Bronchial epithelial cell (primary cell): ENCODE results near the gene TSHR. TPM values are rescaled to one million over a fixed set of nuclear protein-coding genes. Genes with fewer than 3 reads are reported as not detected.
"Not testable (repeated sequence)": the region's sequence is repeated elsewhere in the genome, so short reads cannot be mapped to it uniquely, and the experiment has no call there.

Experiments
- DNase-seq: peaks from one replicate; pipeline ENCODE4 v3.0.0-alpha.2; 2010; ENCODE audit warnings: low read depth
- FAIRE-seq: peaks from 2 replicates; lab custom pipeline; 2011; peaks lifted over from hg19 to GRCh38; lab: Jason Lieb, UNC
- H3K27me3 ChIP-seq: 2 replicates; pipeline ENCODE4 v1.5.1; 2011; ENCODE audit warnings: low read length; ENCODE audit not compliant: control insufficient read depth, insufficient read depth
- H3K36me3 ChIP-seq: 2 replicates; pipeline ENCODE4 v1.5.1; 2011; ENCODE audit warnings: low read length; ENCODE audit not compliant: control insufficient read depth, insufficient read depth
- H3K4me3 ChIP-seq: 2 replicates; pipeline ENCODE4 v1.5.1; 2011; ENCODE audit warnings: mild to moderate bottlenecking, low read depth, low read length, control low read depth
- CTCF ChIP-seq: IDR thresholded peaks from 2 replicates; pipeline ENCODE4 v1.5.1; 2011; ENCODE audit warnings: mild to moderate bottlenecking, moderate library complexity, low read length, control low read depth, inconsistent platforms; ENCODE audit not compliant: insufficient read depth, severe bottlenecking
- total RNA-seq: library from RNA; depleted of rRNA; stranded (reverse); fragments of >200 nt; gene quantifications from 2 replicates; pipeline ENCODE4 v1.2.1, GENCODE V29; 2014

TSHR gene
- total RNA-seq, 1 donor from 2014 or later, result not detected

DNA sequence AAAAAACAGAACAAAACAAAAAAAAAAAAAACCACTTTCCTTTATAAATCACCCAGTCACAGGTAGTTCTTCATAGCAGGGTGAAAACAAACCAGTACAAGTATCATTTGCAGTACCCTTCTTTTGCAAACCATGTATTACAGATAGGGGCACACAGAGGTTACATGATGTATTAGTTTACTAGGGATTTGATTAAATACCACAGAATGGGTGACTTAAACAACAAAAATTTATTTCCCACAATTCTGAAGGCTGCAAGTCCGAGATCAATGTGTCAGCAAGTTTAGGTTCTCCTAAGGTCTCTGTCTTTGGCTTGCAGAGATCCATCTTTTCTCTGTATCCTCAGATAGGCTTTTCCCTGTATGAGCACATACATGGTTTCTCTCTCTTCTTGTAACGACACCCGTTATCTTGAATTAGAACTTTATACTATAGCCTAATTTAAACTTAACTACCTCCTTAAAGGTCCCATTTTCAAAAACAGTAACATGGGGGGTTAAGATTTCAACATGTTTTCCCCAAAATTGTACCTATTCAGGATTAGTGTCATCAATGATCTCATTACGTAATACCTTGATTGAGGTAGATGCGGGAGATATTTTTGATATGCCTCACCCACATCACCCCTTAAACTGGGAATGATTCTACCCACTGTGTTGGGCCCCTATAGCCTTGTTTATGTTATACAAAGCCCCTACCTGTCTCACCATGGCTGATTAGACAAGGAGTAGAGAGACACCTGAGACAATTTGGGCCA is 10.4 kb upstream of the TSHR start:
- no peak for TF ChIP-seq CTCF
- Histone ChIP-seq H3K36me3 (no peaks in the 10 kb centered on the region), H3K27me3 (no peaks in the 10 kb centered on the region), H3K4me3 (no peak overlapping the region)
- FAIRE-seq (no peak), DNase-seq (no peak)

- Histone ChIP-seq H3K27me3 (no peaks in the 10 kb centered on the region), H3K4me3 (no peak overlapping the region), H3K36me3 (no peaks in the 10 kb centered on the region)
- FAIRE-seq (no peak), DNase-seq (peak; percentile 91)
- no peak for TF ChIP-seq CTCF
Measured at GRCh38 chr14:80946187-80946586, 9.2 kb upstream of the TSHR start.

DNA sequence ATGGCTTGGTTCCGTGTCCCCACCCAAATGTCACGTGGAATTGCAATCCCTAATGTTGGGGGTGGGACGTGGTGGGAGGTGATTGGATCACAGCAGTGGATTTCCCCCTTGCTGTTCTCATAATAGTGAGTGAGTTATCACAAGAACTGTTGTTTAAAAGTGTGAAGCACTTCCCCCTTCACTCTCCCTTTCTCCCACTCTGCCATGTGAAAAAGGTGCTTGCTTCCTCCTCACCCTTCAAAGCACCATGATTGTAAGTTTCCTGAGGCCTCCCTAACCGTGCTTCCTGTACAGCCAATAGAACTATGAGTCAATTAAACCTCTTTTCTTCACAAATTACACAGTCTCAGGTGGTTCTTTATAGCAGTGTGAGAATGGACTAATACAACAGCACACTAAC is 8.6 kb upstream of the TSHR start:
- no peaks in the 10 kb centered on the region for H3K36me3 ChIP-seq
- FAIRE-seq (no peak), DNase-seq (no peak)
- TF ChIP-seq CTCF, result no peak
- H3K27me3 ChIP-seq, result no peaks in the 10 kb centered on the region
- no peak overlapping the region for H3K4me3 ChIP-seq

DNA sequence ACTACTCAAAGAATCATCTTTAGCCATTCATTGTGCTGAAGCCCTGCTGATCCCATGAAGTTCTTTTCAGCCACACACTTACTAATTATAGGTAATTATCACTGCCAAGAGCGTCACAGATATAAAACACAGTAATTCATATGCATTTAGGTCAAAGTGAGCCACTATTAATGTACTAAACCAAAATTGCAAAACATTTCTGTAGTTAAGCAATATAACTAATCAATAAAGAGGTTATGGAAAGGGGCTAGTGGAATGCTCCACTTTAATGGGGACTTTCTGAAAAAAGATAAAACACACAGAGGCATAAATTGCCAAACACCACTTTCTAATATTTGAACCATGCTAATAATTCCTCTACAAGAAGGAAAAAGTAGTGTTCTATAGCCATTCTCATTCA is 7.1 kb upstream of the TSHR start:
- FAIRE-seq, result no peak
- Histone ChIP-seq H3K4me3 (no peak overlapping the region), H3K36me3 (no peaks in the 10 kb centered on the region), H3K27me3 (no peaks in the 10 kb centered on the region)
- no peak for DNase-seq
- TF ChIP-seq CTCF, result no peak

- peaks cover 4% of the 10 kb centered on the region for H3K27me3 ChIP-seq
- TF ChIP-seq CTCF, result no peak
- no peak for FAIRE-seq
- no peak for DNase-seq
- H3K36me3 ChIP-seq, result no peaks in the 10 kb centered on the region
- H3K4me3 ChIP-seq, result no peak overlapping the region
Measured at GRCh38 chr14:80951491-80951890, 3.9 kb upstream of the TSHR start.

DNA sequence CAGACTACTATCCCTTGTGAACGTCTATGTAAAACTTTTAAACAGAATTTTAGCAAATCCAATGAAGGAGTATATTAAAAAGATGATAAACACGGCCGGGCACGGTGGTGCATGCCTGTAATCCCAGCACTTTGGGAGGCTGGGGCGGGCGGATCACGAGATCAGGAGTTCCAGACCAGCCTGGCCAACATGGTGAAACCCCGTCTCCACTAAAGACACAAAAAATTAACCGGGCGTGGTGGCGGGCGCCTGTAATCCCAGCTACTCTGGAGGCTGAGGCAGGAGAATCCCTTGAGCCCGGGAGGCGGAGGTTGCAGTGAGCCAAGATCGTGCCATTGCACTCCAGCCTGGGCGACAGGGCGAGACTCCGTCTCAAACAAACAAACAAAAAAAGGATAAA is 2.2 kb upstream of the TSHR start:
- not testable (repeated sequence) for H3K4me3 ChIP-seq, FAIRE-seq, DNase-seq, H3K27me3 ChIP-seq, H3K36me3 ChIP-seq
